Mesenchymal stem cell (in vitro differentiated cells and primary cell): ENCODE results near the gene KCTD16.

Source experiments
- DNase-seq: peaks from one replicate; pipeline ENCODE4 v3.0.0-alpha.2; 2013
- H2AFZ ChIP-seq: one replicate; pipeline ENCODE4 v1.6.1; 2013; ENCODE audit warnings: low read depth, mild to moderate bottlenecking, control low read depth, inconsistent platforms, low read length, moderate library complexity
- H2AK5ac ChIP-seq: 2 replicates; pipeline ENCODE4 v1.6.1; 2013; ENCODE audit warnings: low read length, moderate library complexity, mild to moderate bottlenecking, inconsistent platforms; ENCODE audit not compliant: severe bottlenecking
- H2BK120ac ChIP-seq: one replicate; pipeline ENCODE4 v1.6.1; 2013; ENCODE audit warnings: low read depth, mild to moderate bottlenecking, inconsistent platforms, low read length, moderate library complexity
- H2BK12ac ChIP-seq, 2 experiments: one replicate each; pipeline ENCODE4 v1.6.1; 2013; ENCODE audit warnings: inconsistent platforms in 2 of 2, low read length in 2 of 2, mild to moderate bottlenecking in 2 of 2, moderate library complexity in 2 of 2, control low read depth in 1 of 2
- H2BK15ac ChIP-seq: one replicate; pipeline ENCODE4 v1.6.1; 2013; ENCODE audit warnings: mild to moderate bottlenecking, low read depth, inconsistent platforms; ENCODE audit not compliant: poor library complexity, severe bottlenecking
- H2BK5ac ChIP-seq: 2 replicates; pipeline ENCODE4 v1.6.1; 2013; ENCODE audit warnings: low read depth, mild to moderate bottlenecking, low read length, control low read depth, inconsistent platforms; ENCODE audit not compliant: poor library complexity, severe bottlenecking
- H3K14ac ChIP-seq, 2 experiments: one replicate each; pipeline ENCODE4 v1.6.1; 2013; ENCODE audit warnings: inconsistent platforms in 2 of 2, low read length in 2 of 2, control low read depth in 1 of 2, mild to moderate bottlenecking in 1 of 2, moderate library complexity in 1 of 2
- H3K18ac ChIP-seq, 2 experiments: one replicate each; pipeline ENCODE4 v1.6.1; 2013; ENCODE audit warnings: inconsistent platforms in 2 of 2, low read length in 2 of 2, control low read depth in 1 of 2, low read depth in 1 of 2, mild to moderate bottlenecking in 1 of 2
- H3K23ac ChIP-seq, 2 experiments: one replicate each; pipeline ENCODE4 v1.6.1; 2013; ENCODE audit warnings: inconsistent platforms in 2 of 2, low read length in 2 of 2, mild to moderate bottlenecking in 2 of 2, moderate library complexity in 2 of 2, control low read depth in 1 of 2
- H3K27ac ChIP-seq: 2 replicates; pipeline ENCODE4 v1.5.1; 2013; ENCODE audit warnings: mild to moderate bottlenecking, moderate library complexity, low read length, control low read depth, inconsistent platforms; ENCODE audit not compliant: poor library complexity, severe bottlenecking
- H3K27me3 ChIP-seq, 2 experiments: 2 replicates each; pipeline versions ENCODE4 v1.6.1 to v1.7.0; 2013; ENCODE audit warnings: low read length in 2 of 2, mild to moderate bottlenecking in 2 of 2, moderate library complexity in 2 of 2, control low read depth in 1 of 2, inconsistent platforms in 1 of 2; ENCODE audit not compliant: control insufficient read depth in 1 of 2, insufficient read depth in 1 of 2
- H3K36me3 ChIP-seq, 2 experiments: 2 replicates each; pipeline versions ENCODE4 v1.6.1 to v1.7.0; 2013; ENCODE audit warnings: low read length in 2 of 2, control low read depth in 1 of 2, inconsistent platforms in 1 of 2, low read depth in 1 of 2, mild to moderate bottlenecking in 1 of 2; ENCODE audit not compliant: insufficient read depth in 2 of 2, control insufficient read depth in 1 of 2
- H3K4ac ChIP-seq, 2 experiments: one replicate each; pipeline ENCODE4 v1.6.1; 2013; ENCODE audit warnings: inconsistent platforms in 2 of 2, low read length in 2 of 2, mild to moderate bottlenecking in 2 of 2, moderate library complexity in 2 of 2, control low read depth in 1 of 2, low read depth in 1 of 2
- H3K4me1 ChIP-seq: 2 replicates; pipeline ENCODE4 v1.6.1; 2013; ENCODE audit warnings: low read depth, low read length, control low read depth; ENCODE audit not compliant: control insufficient read depth, insufficient read depth
- H3K4me2 ChIP-seq: 2 replicates; pipeline ENCODE4 v1.6.1; 2013; ENCODE audit warnings: low read length, mild to moderate bottlenecking, inconsistent platforms; ENCODE audit not compliant: poor library complexity, severe bottlenecking
- H3K4me3 ChIP-seq, 2 experiments: 2 replicates each; pipeline versions ENCODE4 v1.5.1 to v1.7.0; 2013; ENCODE audit warnings: low read length in 2 of 2, mild to moderate bottlenecking in 2 of 2, control low read depth in 1 of 2, low read depth in 1 of 2; ENCODE audit not compliant: insufficient read depth in 1 of 2
- H3K79me1 ChIP-seq: replicated peaks from 2 replicates; pipeline ENCODE4 v1.6.1; 2013; ENCODE audit warnings: mild to moderate bottlenecking, control low read depth, low read length, inconsistent platforms; ENCODE audit not compliant: poor library complexity, severe bottlenecking
- H3K9ac ChIP-seq: 2 replicates; pipeline ENCODE4 v1.7.0; 2013; ENCODE audit warnings: mild to moderate bottlenecking, low read length, moderate library complexity
- H3K9me3 ChIP-seq: 2 replicates; pipeline ENCODE4 v1.7.0; 2013; ENCODE audit warnings: mild to moderate bottlenecking, low read length; ENCODE audit not compliant: control insufficient read depth
- H4K8ac ChIP-seq: one replicate; pipeline ENCODE4 v1.6.1; 2013; ENCODE audit warnings: inconsistent platforms, mild to moderate bottlenecking, low read length, moderate library complexity
- H4K91ac ChIP-seq: one replicate; pipeline ENCODE4 v1.6.1; 2013; ENCODE audit warnings: mild to moderate bottlenecking, low read length, inconsistent platforms
- WGBS: methylation state at CpG from one replicate; pipeline ENCODE4 v1.1.7; 2013; ENCODE audit warnings: mixed read lengths; 5-methylcytosine and 5-hydroxymethylcytosine counted together

Gene KCTD16

DNA sequence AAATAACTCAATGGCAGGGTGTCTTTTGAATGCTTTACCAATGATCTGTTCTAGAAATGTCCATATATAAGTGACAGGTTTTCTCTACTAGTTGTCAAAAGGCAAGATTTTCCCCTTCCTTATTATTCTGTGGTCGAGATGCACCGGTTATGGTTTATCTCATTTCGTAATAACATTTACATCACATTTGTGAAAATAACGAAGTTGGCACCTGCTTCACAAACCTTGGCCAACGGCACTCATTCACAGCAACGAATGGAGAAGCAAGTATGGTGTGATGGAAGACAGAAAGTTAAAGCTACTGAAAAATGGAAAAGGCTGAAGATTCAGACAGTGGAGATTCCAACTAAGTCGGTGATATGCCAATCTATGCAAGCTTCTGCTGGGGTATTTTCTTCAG is 235.8 kb downstream of the KCTD16 start:
- no peak overlapping the region for H3K4ac ChIP-seq
- no peaks in the 10 kb centered on the region for H3K4me1 ChIP-seq
- no peaks in the 10 kb centered on the region for H3K36me3 ChIP-seq
- H2AK5ac ChIP-seq, result no peak overlapping the region
- H3K18ac ChIP-seq, result no peak overlapping the region
- H2BK15ac ChIP-seq, result no peak overlapping the region
- H3K9me3 ChIP-seq, result peaks cover 4% of the 10 kb centered on the region
- no peak overlapping the region for H3K23ac ChIP-seq
- H4K91ac ChIP-seq, result no peak overlapping the region
- H2AFZ ChIP-seq, result no peak overlapping the region
- no peak overlapping the region for H4K8ac ChIP-seq
- no peak overlapping the region for H3K14ac ChIP-seq
- 91% methylated on average over 7 of the region's 7 CpGs for WGBS
- no peak for DNase-seq
- H3K27ac ChIP-seq, result no peak overlapping the region
- no peaks in the 10 kb centered on the region for H3K79me1 ChIP-seq
- no peak overlapping the region for H3K4me2 ChIP-seq
- H2BK120ac ChIP-seq, result no peak overlapping the region
- no peaks in the 10 kb centered on the region for H3K27me3 ChIP-seq
- H2BK12ac ChIP-seq, result no peak overlapping the region
- H3K4me3 ChIP-seq, result no peak overlapping the region
- no peak overlapping the region for H2BK5ac ChIP-seq
- H3K9ac ChIP-seq, result no peak overlapping the region

- 60% methylated on average over 1 of the region's 4 CpGs for WGBS
- H3K14ac ChIP-seq, result no peak overlapping the region
- no peak overlapping the region for H3K4me3 ChIP-seq
- H3K27me3 ChIP-seq, result no peaks in the 10 kb centered on the region
- no peak overlapping the region for H3K9ac ChIP-seq
- no peak overlapping the region for H2AFZ ChIP-seq
- H2BK15ac ChIP-seq, result no peak overlapping the region
- no peak overlapping the region for H2BK5ac ChIP-seq
- H2BK120ac ChIP-seq, result no peak overlapping the region
- H3K36me3 ChIP-seq, result no peaks in the 10 kb centered on the region
- no peak overlapping the region for H4K91ac ChIP-seq
- H3K79me1 ChIP-seq, result no peaks in the 10 kb centered on the region
- no peak overlapping the region for H2AK5ac ChIP-seq
- H3K4ac ChIP-seq, result no peak overlapping the region
- H3K27ac ChIP-seq, result no peak overlapping the region
- H3K23ac ChIP-seq, result no peak overlapping the region
- H3K9me3 ChIP-seq, result peaks cover 9% of the 10 kb centered on the region
- no peak overlapping the region for H2BK12ac ChIP-seq
- no peak for DNase-seq
- no peak overlapping the region for H4K8ac ChIP-seq
- no peak overlapping the region for H3K4me2 ChIP-seq
- H3K4me1 ChIP-seq, result no peaks in the 10 kb centered on the region
- no peak overlapping the region for H3K18ac ChIP-seq
These were observed 243.7 kb downstream of the KCTD16 start for GRCh38 chr5:144414202-144415029.

GRCh38 chr5:144416196-144416595 is 245.5 kb downstream of the KCTD16 start:
- H2BK12ac ChIP-seq, result no peak overlapping the region
- H3K36me3 ChIP-seq, result no peaks in the 10 kb centered on the region
- H3K79me1 ChIP-seq, result no peaks in the 10 kb centered on the region

DNA sequence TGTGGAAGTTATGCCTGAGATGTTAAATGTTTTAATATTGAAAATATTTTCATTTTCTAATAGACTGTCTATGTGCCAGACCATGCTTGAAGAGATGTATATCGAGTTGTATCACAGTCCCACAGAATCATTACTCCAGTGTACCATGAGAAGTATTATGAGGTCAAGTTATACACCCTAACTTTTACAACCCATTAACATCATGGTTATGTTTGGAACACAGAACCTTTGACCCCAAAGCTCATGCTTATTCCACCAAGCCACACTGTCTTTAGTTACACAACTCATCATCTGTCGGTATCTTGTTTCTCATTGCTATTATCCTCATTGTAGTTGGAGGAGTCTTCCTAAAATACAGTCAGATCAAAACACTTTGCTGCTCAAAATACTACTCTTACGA is 248.0 kb downstream of the KCTD16 start:
- Histone ChIP-seq H3K23ac (no peak overlapping the region), H3K79me1 (no peaks in the 10 kb centered on the region), H2AFZ (no peak overlapping the region), H3K9me3 (peaks cover 8% of the 10 kb centered on the region), H3K9ac (no peak overlapping the region), H2BK120ac (no peak overlapping the region), H3K27me3 (no peaks in the 10 kb centered on the region), H3K14ac (no peak overlapping the region), H3K36me3 (no peaks in the 10 kb centered on the region), H3K4me2 (no peak overlapping the region), H2BK15ac (no peak overlapping the region), H4K8ac (no peak overlapping the region), H2BK12ac (no peak overlapping the region), H2AK5ac (no peak overlapping the region), H3K4me1 (no peaks in the 10 kb centered on the region), H3K27ac (no peak overlapping the region), H2BK5ac (no peak overlapping the region), H3K4me3 (no peak overlapping the region), H4K91ac (no peak overlapping the region), H3K4ac (no peak overlapping the region), H3K18ac (no peak overlapping the region)
- DNase-seq, result no peak
- WGBS, result 92% methylated on average over 3 of the region's 3 CpGs

More at GRCh38 chr5:144416196-144416595, 245.5 kb downstream of the KCTD16 start:
- 89% methylated on average over 2 of the region's 2 CpGs for WGBS
- no peak overlapping the region for H3K9ac ChIP-seq
- H2BK5ac ChIP-seq, result no peak overlapping the region
- no peak overlapping the region for H3K4me3 ChIP-seq
- no peaks in the 10 kb centered on the region for H3K4me1 ChIP-seq
- no peak for DNase-seq
- H3K4me2 ChIP-seq, result no peak overlapping the region
- H2AFZ ChIP-seq, result no peak overlapping the region
- no peak overlapping the region for H3K23ac ChIP-seq
- no peak overlapping the region for H3K18ac ChIP-seq
- no peaks in the 10 kb centered on the region for H3K27me3 ChIP-seq
- H3K27ac ChIP-seq, result no peak overlapping the region
- no peak overlapping the region for H2BK120ac ChIP-seq
- no peak overlapping the region for H3K4ac ChIP-seq
- no peak overlapping the region for H2BK15ac ChIP-seq
- H4K8ac ChIP-seq, result no peak overlapping the region
- H4K91ac ChIP-seq, result no peak overlapping the region
- no peak overlapping the region for H2AK5ac ChIP-seq
- H3K14ac ChIP-seq, result no peak overlapping the region
- H3K9me3 ChIP-seq, result peaks cover 5% of the 10 kb centered on the region
